Tibial nerve (tissue), 4 donors: Measurements from ENCODE around the gene KLRD1. TPM values are rescaled to one million over a fixed set of nuclear protein-coding genes. Genes with fewer than 3 reads are reported as not detected.
"Not testable (repeated sequence)": the region's sequence is repeated elsewhere in the genome, so short reads cannot be mapped to it uniquely, and the experiment has no call there.

Source experiments
- DNase-seq, 2 donors: peaks; one replicate each; pipeline ENCODE4 v3.0.0-alpha.2; 2019; ENCODE audit warnings: low spot score in 2 of 2
- H3K27ac ChIP-seq, 4 donors: fragments of 200-600 bp; sonication (generic) in 3 of 4; one replicate each; pipeline ENCODE4 v1.5.1; 2017 to 2019; ENCODE audit warnings: mild to moderate bottlenecking in 1 of 4
- H3K27me3 ChIP-seq, 2 donors: fragments of 200-600 bp; sonication (generic) in 1 of 2; one replicate each; pipeline versions ENCODE4 v1.5.1 to v1.6.0; 2017 to 2019
- H3K36me3 ChIP-seq, 3 donors: fragments of 200-600 bp; sonication (generic); one replicate each; pipeline ENCODE4 v1.5.1; 2018 to 2019
- H3K4me1 ChIP-seq, 4 donors: fragments of 200-600 bp; sonication (generic) in 3 of 4; one replicate each; pipeline ENCODE4 v1.5.1; 2017 to 2019
- H3K4me3 ChIP-seq, 4 donors: fragments of 200-600 bp; sonication (generic) in 3 of 4; one replicate each; pipeline ENCODE4 v1.5.1; 2017 to 2019; ENCODE audit warnings: mild to moderate bottlenecking in 1 of 4, moderate library complexity in 1 of 4
- H3K9me3 ChIP-seq, 4 donors: fragments of 200-600 bp; sonication (generic) in 3 of 4; one replicate each; pipeline ENCODE4 v1.5.1; 2017 to 2019
- EP300 ChIP-seq, 2 donors: sonication (generic); formaldehyde crosslinking; IDR thresholded peaks; one replicate each; pipeline ENCODE4 v1.6.1; 2017; ENCODE audit warnings: antibody characterized with exemption in 2 of 2, mild to moderate bottlenecking in 1 of 2
- POLR2A ChIP-seq, 2 donors: fragments of 450-650 bp; IDR thresholded peaks; one replicate each; pipeline ENCODE4 v1.6.1; 2017; ENCODE audit warnings: antibody characterized with exemption in 2 of 2, mild to moderate bottlenecking in 2 of 2, moderate library complexity in 2 of 2
- WGBS, 2 donors: methylation state at CpG; one replicate each; pipeline ENCODE4 v1.1.5; 2018; 5-methylcytosine and 5-hydroxymethylcytosine counted together
- total RNA-seq, 4 donors: library from RNA; depleted of rRNA; stranded (reverse); fragments of >200 nt; gene quantifications; one replicate each; pipeline ENCODE4 v1.1.0, GENCODE V29; 2016
- TF ChIP-seq, protein P1 (sequence below), 5 experiments: fragments of 200-600 bp in 3 of 5; fragments of 450-650 bp in 2 of 5; sonication (generic) in 3 of 5; IDR thresholded peaks; one replicate each; pipeline ENCODE4 v1.5.1; 2016 to 2019; ENCODE audit warnings: antibody characterized with exemption in 5 of 5, mild to moderate bottlenecking in 3 of 5, moderate library complexity in 2 of 5

Gene KLRD1
- total RNA-seq, 4 donors from 2014 or later, result 0.90 to 2.4 (median 1.4) TPM

DNA sequence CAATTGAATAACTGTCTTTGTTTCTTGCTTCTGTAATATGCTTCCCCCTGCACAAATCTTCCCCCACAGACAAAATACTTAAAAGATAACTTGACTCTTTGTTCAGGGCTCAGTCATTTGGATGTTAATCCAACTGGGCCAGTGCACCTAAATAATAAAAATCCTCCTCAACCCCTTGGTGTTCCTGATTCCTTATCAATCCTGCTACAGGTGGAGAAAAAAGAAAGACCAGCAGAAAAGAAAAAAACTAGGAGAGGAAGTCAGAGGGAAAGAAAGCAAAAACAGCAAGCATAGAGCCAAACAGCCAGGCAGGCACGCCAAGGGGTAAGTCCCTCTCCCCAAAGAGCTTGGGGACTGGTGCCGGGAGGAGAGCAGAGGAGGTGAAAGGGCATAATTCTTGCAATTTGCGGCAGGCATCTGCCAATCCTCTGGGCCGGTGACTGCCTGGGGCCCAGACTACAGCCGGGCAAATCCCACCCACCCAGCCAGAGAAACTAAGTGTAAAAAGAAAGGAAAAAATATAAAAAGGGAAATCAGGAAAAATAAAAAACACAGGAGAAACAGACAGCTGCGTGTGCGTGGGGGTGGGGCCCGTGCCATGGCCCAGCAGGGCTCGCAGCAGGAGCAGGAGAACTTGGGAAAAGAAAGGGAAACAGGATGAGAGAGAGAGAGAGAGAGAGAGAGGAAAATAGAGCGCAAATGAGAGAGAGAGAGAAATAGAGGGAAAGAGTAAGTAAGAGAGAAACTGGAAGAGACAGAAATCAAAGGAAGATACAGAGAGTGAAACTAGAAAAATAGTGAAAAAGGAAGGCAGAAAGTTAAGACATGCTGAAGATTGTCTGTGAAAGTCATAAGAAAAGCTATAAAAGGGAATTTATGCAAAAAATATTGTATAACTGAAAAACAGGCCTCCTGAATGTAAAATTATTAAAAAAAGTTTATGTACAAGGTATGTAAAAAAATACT is 60.8 kb downstream of the KLRD1 start:
- 24 to 48% methylated on average over 10 of the region's 10 CpGs for WGBS, 2 donors

DNA sequence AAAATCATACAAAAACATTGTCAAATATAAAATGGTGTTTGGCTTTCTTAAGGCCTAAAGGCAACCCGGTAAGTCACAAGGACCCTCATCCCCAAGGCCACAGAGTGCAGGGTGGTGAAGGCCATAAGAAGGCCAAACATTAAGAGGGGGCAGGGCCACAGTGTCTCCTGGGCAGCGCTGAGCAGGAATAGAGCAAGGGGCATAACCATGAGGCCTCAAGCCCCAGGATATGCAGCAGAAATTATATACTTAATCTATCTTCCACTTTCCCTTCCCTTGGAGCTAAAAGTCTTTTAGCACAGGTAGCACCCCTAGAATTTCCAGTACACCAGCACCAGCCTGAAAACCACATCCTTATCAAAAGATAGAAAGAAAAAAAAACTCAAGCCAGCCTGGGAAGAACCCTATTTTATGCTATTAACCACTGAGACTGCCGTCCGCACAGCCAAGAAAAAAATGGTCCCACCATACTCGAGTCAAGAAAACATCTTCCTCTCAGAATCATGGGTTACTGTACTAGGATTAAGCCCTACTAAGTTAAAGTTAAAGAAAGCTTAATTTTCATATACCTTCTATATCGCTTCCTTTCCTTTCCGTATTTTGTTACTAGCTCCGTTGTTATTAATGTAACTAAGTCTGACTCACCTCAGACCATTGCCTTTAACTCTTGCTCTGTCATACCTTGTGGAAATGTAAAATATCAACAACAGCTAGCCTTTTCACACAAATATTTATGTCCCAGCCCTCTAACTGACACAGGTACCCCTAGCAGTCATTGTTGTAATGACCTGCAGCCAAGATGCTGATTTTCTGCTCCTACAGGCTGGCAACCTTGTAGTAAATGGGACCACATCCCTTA is 62.1 kb downstream of the KLRD1 start:
- Histone ChIP-seq H3K27me3 (no peaks in the 10 kb centered on the region), H3K4me1 (peaks cover 0 to 46% (median 13%) of the 10 kb centered on the region in 4 donors), H3K36me3 (no peaks in the 10 kb centered on the region), H3K4me3 (no peak overlapping the region), H3K27ac (peak overlapping the region in 3 of 4 donors; percentile 12 to 97 (median 91)), H3K9me3 (peaks cover 0 to 9% (median 0%) of the 10 kb centered on the region in 4 donors)
- 90 to 94% methylated on average over 8 of the region's 8 CpGs for WGBS, 2 donors
- no peak for DNase-seq
- TF ChIP-seq EP300 (IDR thresholded peaks at IDR 0.05) (no peak), POLR2A (IDR thresholded peaks at IDR 0.05) (no peak)
- TF ChIP-seq, protein P1, sequence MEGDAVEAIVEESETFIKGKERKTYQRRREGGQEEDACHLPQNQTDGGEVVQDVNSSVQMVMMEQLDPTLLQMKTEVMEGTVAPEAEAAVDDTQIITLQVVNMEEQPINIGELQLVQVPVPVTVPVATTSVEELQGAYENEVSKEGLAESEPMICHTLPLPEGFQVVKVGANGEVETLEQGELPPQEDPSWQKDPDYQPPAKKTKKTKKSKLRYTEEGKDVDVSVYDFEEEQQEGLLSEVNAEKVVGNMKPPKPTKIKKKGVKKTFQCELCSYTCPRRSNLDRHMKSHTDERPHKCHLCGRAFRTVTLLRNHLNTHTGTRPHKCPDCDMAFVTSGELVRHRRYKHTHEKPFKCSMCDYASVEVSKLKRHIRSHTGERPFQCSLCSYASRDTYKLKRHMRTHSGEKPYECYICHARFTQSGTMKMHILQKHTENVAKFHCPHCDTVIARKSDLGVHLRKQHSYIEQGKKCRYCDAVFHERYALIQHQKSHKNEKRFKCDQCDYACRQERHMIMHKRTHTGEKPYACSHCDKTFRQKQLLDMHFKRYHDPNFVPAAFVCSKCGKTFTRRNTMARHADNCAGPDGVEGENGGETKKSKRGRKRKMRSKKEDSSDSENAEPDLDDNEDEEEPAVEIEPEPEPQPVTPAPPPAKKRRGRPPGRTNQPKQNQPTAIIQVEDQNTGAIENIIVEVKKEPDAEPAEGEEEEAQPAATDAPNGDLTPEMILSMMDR (IDR thresholded peaks at IDR 0.05), result no peak

More for the DNA sequence above, 60.8 kb downstream of the KLRD1 start:
- Histone ChIP-seq H3K27me3 (no peaks in the 10 kb centered on the region), H3K27ac (peak overlapping the region; percentile 50 to 97 (median 81)), H3K36me3 (no peaks in the 10 kb centered on the region), H3K4me3 (peak overlapping the region in 2 of 4 donors; percentile 16 to 18), H3K4me1 (peaks cover 0 to 39% (median 13%) of the 10 kb centered on the region in 4 donors), H3K9me3 (peaks cover 0 to 9% (median 0%) of the 10 kb centered on the region in 4 donors)
- TF ChIP-seq POLR2A (IDR thresholded peaks at IDR 0.05) (no peak), EP300 (IDR thresholded peaks at IDR 0.05) (no peak)
- TF ChIP-seq, protein P1 (IDR thresholded peaks at IDR 0.05), result no peak
- no peak for DNase-seq

DNA sequence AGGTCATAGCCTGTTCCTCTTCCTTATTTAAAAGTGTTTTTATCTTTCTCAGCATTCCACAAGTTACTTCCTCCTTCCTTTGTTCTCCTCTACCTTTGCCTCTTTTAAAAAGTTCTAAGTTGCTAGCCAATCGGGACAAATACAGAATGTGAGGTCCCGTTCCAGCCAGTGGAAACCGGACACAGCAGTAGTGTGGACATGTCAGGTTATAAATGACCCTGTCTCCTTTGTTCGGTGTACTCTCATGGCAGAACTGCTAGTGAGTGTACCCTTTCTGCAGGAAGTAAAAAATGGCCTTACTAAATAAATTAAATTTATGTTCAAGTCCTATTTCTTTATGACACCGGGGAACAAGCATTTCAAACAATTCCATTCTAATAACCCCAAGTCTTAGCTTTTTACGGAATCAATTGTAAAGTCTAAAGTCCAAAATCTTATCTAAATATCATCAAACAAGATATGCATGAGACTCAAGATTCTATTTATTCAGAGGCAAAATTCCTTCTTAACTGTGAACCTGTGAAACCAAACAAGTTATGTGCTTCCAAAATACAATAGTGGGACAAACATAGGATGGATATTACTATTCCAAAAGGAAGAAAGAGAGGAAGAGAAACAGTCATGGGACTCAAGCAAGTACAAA is 64.3 kb downstream of the KLRD1 start:
- not testable (repeated sequence) for H3K4me3 ChIP-seq, DNase-seq, H3K27me3 ChIP-seq, H3K9me3 ChIP-seq, H3K36me3 ChIP-seq
- peaks cover 0 to 30% (median 7%) of the 10 kb centered on the region in 4 donors for H3K4me1 ChIP-seq
- peak overlapping the region in 1 of 4 donors; percentile 51 for H3K27ac ChIP-seq
- WGBS, 2 donors, result 76 to 78% methylated on average over 6 of the region's 6 CpGs

DNA sequence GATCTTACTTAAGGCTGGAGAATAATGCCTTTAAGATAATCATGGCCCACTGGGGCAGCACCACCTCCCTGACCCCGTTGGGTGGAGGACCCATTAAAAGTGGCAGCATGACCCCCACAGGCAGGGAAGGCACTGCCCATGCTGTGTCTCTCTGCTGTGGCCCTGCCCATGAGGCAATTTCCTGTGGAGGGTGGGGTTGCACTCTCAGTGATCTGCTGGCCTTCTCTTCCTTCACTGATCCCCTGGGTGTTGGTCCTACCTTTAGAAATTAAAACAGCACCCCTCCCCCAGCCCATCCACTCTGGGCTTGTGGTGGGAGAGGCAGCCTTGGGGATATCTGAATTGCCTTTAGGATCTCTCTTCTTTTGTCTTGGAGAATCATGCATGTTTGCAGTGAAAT is 64.9 kb downstream of the KLRD1 start:
- H3K9me3 ChIP-seq, result peaks cover 0 to 8% (median 0%) of the 10 kb centered on the region in 4 donors
- peaks cover 0 to 5% (median 0%) of the 10 kb centered on the region in 3 donors for H3K36me3 ChIP-seq
- peaks cover 0 to 28% (median 7%) of the 10 kb centered on the region in 4 donors for H3K4me1 ChIP-seq
- no peak for DNase-seq
- no peaks in the 10 kb centered on the region for H3K27me3 ChIP-seq
- TF ChIP-seq POLR2A (IDR thresholded peaks at IDR 0.05) (no peak), EP300 (IDR thresholded peaks at IDR 0.05) (no peak)
- TF ChIP-seq, protein P1 (IDR thresholded peaks at IDR 0.05), result no peak
- H3K4me3 ChIP-seq, result no peak overlapping the region
- peak overlapping the region in 2 of 4 donors; percentile 34 to 51 for H3K27ac ChIP-seq
- WGBS, 2 donors, result 25 to 27% methylated on average over 1 of the region's 1 CpG

DNA sequence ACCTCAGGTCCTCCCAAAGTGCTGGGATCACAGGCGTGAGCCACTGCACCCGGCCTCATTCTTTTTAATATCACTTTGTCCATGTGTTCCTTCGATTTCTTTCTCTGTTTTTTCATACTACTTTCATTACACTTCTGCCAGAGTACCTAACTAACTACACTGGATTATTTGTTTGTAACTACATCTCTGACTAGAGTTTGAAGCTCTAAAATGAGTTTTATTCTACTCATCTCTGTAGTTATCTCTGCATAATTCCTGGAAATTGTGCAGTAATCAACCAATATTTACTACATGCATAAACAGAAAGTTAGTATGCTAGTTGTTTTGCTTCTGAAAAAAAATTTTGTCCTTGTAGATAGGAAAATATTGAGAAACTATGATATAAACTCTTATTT is 67.0 kb downstream of the KLRD1 start:
- Histone ChIP-seq H3K4me3 (no peak overlapping the region), H3K27ac (peak overlapping the region in 1 of 4 donors; percentile 45), H3K9me3 (no peaks in the 10 kb centered on the region), H3K36me3 (peaks cover 0 to 5% (median 0%) of the 10 kb centered on the region in 3 donors), H3K27me3 (no peaks in the 10 kb centered on the region), H3K4me1 (peaks cover 0 to 25% (median 3%) of the 10 kb centered on the region in 4 donors)
- 84% methylated on average over 3 of the region's 3 CpGs for WGBS, 2 donors
- DNase-seq, result no peak
- TF ChIP-seq EP300 (IDR thresholded peaks at IDR 0.05) (no peak), POLR2A (IDR thresholded peaks at IDR 0.05) (no peak)
- TF ChIP-seq, protein P1 (IDR thresholded peaks at IDR 0.05), result no peak

DNA sequence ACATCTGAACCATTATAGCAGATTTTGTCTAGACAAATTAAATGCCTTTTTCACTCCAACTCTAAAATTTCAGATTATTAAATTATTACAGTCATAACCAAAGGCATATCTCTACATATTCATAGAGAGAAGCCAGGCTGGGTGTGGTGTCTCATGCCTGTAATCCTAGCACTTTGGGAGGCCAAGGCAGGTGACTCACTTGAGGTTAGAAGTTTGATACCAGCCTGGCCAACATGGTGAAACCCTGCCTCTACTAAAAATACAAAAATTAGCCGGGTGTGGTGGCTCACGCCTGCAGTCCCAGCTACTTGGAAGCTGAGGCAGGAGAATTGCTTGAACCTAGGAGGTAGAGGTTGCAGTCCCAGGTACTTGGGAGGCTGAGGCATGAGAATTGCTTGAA is 71.1 kb downstream of the KLRD1 start:
- 91 to 97% methylated on average over 2 of the region's 2 CpGs for WGBS, 2 donors
- DNase-seq, H3K27me3 ChIP-seq, H3K4me1 ChIP-seq, H3K27ac ChIP-seq, H3K9me3 ChIP-seq, H3K4me3 ChIP-seq: not testable (repeated sequence)
- H3K36me3 ChIP-seq, result peaks cover 0 to 19% (median 0%) of the 10 kb centered on the region in 3 donors
